HL-60 (cell line): ENCODE data around the gene ITGA8.
"Not testable (repeated sequence)": the region's sequence is repeated elsewhere in the genome, so short reads cannot be mapped to it uniquely, and the experiment has no call there.

ENCODE experiments used
- DNase-seq, 2 experiments: peaks; one replicate each; pipeline ENCODE4 v3.0.0-alpha.2; 2010 to 2020; ENCODE audit warnings: low read depth in 1 of 2, low spot score in 1 of 2
- H3K27ac ChIP-seq: fragments of 250-450 bp; sonication (Bioruptor Pico); replicated peaks from 2 replicates; pipeline ENCODE4 v1.5.1; 2020; ENCODE audit warnings: mild to moderate bottlenecking, moderate library complexity
- H3K27me3 ChIP-seq: fragments of 250-450 bp; sonication (Bioruptor Pico); 2 replicates; pipeline ENCODE4 v1.5.1; 2021; ENCODE audit warnings: mild to moderate bottlenecking, moderate library complexity; ENCODE audit not compliant: insufficient read depth, poor library complexity, severe bottlenecking
- H3K4me3 ChIP-seq: replicated peaks from 2 replicates; pipeline ENCODE4 v1.5.1; 2011; ENCODE audit warnings: mild to moderate bottlenecking, control low read depth, low read length; ENCODE audit not compliant: insufficient read depth
- CTCF ChIP-seq: IDR thresholded peaks from one replicate; pipeline ENCODE4 v1.5.1; 2011; ENCODE audit warnings: low read length, control low read depth, inconsistent platforms; ENCODE audit not compliant: insufficient read depth
- GABPA ChIP-seq: IDR thresholded peaks from 2 replicates; pipeline ENCODE4 v1.6.1; 2012; ENCODE audit warnings: low read depth
- POLR2AphosphoS5 ChIP-seq: IDR thresholded peaks from 2 replicates; pipeline ENCODE4 v1.6.1; 2012; ENCODE audit warnings: low read depth
- REST ChIP-seq: IDR thresholded peaks from 2 replicates; pipeline ENCODE4 v1.6.1; 2012; ENCODE audit warnings: low read depth; ENCODE audit not compliant: insufficient replicate concordance
- SPI1 ChIP-seq: IDR thresholded peaks from 2 replicates; pipeline ENCODE4 v1.6.1; 2012; ENCODE audit warnings: low read depth, mild to moderate bottlenecking, borderline replicate concordance

Gene ITGA8

GRCh38 chr10:15636446-15636845 lies 83.3 kb downstream of the ITGA8 start:
- H3K4me3 ChIP-seq = no peak overlapping the region
- DNase-seq = no peak
- H3K27me3 ChIP-seq = no peaks in the 10 kb centered on the region
- TF ChIP-seq REST (no peak), SPI1 (no peak), GABPA (no peak), POLR2AphosphoS5 (no peak), CTCF (no peak)
- no peak overlapping the region for H3K27ac ChIP-seq

- Histone ChIP-seq H3K27me3 (no peaks in the 10 kb centered on the region), H3K4me3 (no peak overlapping the region), H3K27ac (no peak overlapping the region)
- no peak for TF ChIP-seq GABPA
- no peak for TF ChIP-seq CTCF
- TF ChIP-seq REST = no peak
- TF ChIP-seq POLR2AphosphoS5 = no peak
- no peak for TF ChIP-seq SPI1
- no peak for DNase-seq
These were observed 87.1 kb downstream of the ITGA8 start for GRCh38 chr10:15632456-15633091.

GRCh38 chr10:15631205-15631604 lies 88.5 kb downstream of the ITGA8 start:
- H3K4me3 ChIP-seq, H3K27ac ChIP-seq, H3K27me3 ChIP-seq, DNase-seq: not testable (repeated sequence)

GRCh38 chr10:15630353-15630752 lies 89.4 kb downstream of the ITGA8 start:
- Histone ChIP-seq H3K4me3 (no peak overlapping the region), H3K27me3 (no peaks in the 10 kb centered on the region), H3K27ac (no peak overlapping the region)
- TF ChIP-seq POLR2AphosphoS5 = no peak
- TF ChIP-seq CTCF = no peak
- TF ChIP-seq GABPA = no peak
- no peak for TF ChIP-seq SPI1
- TF ChIP-seq REST = no peak
- no peak for DNase-seq
